Pericardium fibroblast (primary cell): ENCODE results near the gene TMC8. TPM values are rescaled to one million over a fixed set of nuclear protein-coding genes. Genes with fewer than 3 reads are reported as not detected.

Source experiments
- total RNA-seq: library from RNA; depleted of rRNA; stranded (reverse); fragments of >200 nt; gene quantifications from 2 replicates; pipeline ENCODE4 v1.2.3, GENCODE V29; 2015

The TMC8 gene, protein sequence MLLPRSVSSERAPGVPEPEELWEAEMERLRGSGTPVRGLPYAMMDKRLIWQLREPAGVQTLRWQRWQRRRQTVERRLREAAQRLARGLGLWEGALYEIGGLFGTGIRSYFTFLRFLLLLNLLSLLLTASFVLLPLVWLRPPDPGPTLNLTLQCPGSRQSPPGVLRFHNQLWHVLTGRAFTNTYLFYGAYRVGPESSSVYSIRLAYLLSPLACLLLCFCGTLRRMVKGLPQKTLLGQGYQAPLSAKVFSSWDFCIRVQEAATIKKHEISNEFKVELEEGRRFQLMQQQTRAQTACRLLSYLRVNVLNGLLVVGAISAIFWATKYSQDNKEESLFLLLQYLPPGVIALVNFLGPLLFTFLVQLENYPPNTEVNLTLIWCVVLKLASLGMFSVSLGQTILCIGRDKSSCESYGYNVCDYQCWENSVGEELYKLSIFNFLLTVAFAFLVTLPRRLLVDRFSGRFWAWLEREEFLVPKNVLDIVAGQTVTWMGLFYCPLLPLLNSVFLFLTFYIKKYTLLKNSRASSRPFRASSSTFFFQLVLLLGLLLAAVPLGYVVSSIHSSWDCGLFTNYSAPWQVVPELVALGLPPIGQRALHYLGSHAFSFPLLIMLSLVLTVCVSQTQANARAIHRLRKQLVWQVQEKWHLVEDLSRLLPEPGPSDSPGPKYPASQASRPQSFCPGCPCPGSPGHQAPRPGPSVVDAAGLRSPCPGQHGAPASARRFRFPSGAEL
- under 0.01 and 0.09 TPM in 2 replicates for total RNA-seq

DNA sequence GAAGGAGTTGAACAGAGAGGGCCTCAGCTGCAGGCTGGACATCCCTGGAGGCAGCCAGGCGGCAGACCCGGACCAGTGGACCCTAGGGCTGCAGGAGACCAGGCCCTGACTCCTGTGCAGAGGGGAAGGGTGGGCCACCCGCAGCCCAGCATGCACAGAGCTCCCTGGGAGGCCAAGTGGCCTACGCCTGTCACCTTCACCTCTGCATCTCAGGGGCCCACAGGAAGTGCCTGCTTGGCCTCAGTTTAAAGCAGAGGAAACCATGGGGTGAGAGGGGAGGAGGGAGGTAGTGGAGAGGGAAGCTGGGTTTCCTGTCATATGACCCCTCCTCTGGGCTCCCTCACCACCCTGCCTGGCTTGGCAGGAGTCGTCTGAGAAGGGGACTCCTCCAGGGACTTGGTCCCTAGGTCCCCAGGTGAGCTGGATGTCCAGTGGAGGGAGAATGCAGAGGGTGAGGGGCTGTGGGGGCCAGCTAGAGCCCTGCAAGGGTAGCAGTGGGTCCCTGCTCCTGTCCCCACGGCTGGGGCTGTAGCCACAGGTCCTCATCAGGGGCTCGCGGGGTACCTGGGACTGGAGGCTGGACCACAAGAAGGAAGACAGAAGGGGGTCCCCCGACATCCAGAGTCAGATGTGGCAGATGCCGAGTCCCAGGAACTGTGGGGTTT lies at the start of gene TMC8:
Gene TMC8 (plus strand): TSS at position 335 of the 665 bp plus-strand sequence. CDS start 818 bp downstream, outside the sequence.

DNA sequence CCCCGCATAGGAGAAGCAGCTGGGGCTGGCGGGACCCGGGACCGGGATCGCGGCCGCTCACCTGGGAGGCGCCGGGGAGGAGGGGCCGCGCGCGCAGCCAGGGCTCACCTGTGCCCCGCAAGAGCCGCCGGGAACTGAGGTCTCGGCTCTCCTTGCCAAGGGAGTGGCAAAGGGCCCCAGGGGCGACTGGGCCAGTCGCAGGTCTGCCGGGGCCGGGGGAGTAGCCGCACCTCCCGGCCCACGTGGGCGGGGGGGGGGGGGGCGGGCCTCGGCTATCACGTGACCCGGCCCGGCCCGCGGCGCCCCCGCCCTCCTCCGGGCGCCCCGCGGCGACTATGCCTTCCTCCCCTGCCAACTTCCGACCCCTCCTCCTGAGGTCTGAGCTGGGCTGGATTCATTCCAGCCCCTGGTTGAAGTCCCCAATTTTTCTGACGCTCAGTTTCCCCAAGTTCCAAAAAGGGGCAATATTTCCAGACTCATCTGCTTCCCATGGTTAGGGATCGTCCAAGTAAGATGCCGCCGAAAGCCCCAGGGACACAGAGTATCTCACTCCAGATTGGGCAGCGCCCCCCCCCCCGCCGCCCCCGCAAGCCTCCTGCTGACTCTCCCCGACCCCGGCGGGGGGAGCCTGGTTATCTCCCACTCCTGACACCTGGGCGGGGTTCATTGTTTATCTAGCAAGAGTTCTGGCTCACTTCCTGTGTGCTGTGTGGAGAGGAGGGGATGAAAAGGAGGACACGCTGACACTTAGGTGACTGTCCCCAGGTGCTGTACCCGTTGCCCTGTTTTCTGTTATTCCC lies 1.8 kb upstream of the TMC8 start, which contains the start of gene TMC6:
Gene TMC6 (minus strand): TSS at position 205 of the 800 bp plus-strand sequence. CDS start 1,923 bp downstream, outside the sequence.

DNA sequence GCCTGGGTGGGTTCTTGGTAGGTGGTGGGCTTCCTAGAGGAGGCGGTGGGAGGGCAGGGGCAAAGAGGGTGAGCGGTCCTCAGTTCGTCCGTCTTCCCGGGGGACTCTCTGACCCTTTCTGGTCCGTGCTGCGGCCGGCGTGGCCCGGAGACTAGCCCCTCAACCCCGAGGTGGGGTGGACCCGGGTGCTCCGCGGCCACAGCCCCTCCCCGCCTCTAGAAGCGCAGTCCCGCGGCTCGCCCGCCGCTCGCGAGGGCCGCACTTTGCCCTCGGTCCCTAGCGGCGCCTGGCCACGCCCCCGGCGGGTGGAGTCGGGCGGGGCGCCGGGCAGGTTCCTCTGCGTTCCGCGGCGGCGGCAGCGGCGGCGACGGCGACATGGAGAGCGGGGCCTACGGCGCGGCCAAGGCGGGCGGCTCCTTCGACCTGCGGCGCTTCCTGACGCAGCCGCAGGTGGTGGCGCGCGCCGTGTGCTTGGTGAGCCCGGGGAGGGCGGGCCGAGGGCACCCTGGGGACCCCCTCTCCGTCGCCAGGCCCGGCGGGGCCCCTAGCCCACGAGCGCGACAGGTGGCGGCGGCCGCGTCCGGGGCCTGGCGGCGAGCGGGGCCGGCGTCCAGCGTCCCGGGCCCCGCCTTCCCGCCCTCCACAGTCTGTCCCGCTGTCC lies 37.8 kb downstream of the TMC8 start, which contains the start of gene SYNGR2:
Gene SYNGR2 (plus strand): TSS at position 340 of the 661 bp plus-strand sequence. CDS start 36 bp downstream, at position 376.

DNA sequence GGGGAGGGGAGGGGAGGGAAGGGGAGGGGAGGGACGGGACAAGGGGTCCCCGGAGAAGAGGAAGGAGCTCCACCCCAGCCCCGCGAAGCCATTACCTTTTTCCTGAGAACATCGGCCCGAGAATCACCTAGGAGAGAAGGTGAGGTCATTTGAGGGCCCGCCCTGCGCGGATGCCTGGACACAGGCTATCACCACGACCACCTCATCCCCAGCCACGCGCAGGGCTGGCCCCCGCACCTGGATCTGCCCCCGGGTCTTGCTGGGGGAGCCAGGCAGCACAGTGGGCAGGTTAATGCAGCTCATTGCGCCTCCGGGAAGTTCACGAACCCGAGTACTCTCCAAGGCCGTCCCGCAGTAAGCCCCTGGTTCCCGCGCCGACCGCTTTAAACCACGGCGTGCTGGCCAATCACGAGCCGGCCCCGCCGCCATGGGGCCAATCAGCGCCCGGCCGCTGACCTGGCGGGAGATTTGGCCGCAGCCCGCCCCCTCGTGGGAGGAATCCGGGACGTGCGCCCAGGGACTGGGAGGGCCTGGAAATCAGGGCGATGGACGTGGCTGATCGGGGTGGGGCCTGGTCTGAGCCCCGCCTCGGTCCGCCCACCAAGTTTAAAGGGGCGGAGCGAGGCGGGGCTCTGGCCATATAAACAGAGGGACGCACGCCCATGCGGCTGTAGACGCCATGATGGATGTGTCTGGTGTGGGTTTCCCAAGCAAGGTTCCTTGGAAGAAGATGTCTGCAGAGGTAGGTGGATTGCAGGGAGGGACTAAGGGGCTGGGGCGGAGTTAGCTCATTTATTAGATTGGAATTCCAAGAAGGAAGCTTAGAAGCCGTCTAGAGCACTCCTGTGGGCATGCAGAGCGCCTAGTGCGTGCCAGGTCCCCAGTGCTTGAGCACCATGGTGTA lies 56.4 kb downstream of the TMC8 start, which contains the start of the genes AFMID and TK1:
Gene AFMID (plus strand): TSS at position 671 of the 904 bp plus-strand sequence. CDS start 9 bp downstream, at position 680.
Gene TK1 (minus strand): TSS at position 361 of the 904 bp plus-strand sequence. CDS start 58 bp downstream, at position 303.

Other genes starting within 250 kb of the TMC8 start
- 2.3 and 2.6 TPM in 2 replicates for gene TNRC6C, start 172.1 kb upstream of the TMC8 start, total RNA-seq
- 2.9 and 4.4 TPM in 2 replicates for gene TMC6, start 2.0 kb upstream of the TMC8 start, total RNA-seq
- gene C17orf99, start 15.6 kb downstream of the TMC8 start, total RNA-seq: not detected in 2 replicates
- gene SYNGR2, start 37.8 kb downstream of the TMC8 start, total RNA-seq: 1.9 and 7.9 TPM in 2 replicates
- 5.2 and 6.9 TPM in 2 replicates for gene TK1, start 56.3 kb downstream of the TMC8 start, total RNA-seq
- gene AFMID, start 56.6 kb downstream of the TMC8 start, total RNA-seq: 40.3 and 52.4 TPM in 2 replicates
- gene BIRC5, start 83.5 kb downstream of the TMC8 start, total RNA-seq: 2.0 and 3.1 TPM in 2 replicates
- not detected in 2 replicates for gene TMEM235, start 100.9 kb downstream of the TMC8 start, total RNA-seq
- gene SOCS3, start 229.3 kb downstream of the TMC8 start, total RNA-seq: 66.5 and 82.6 TPM in 2 replicates
- gene PGS1, start 247.9 kb downstream of the TMC8 start, total RNA-seq: 16.0 and 30.0 TPM in 2 replicates